ENCODE results near the gene ACTR3. TPM values are rescaled to one million over a fixed set of nuclear protein-coding genes. Genes with fewer than 3 reads are reported as not detected.

ACTR3 gene
- total and polyA plus RNA-seq, 8 donors: 10.3 to 112 (median 52.9) TPM

DNA sequence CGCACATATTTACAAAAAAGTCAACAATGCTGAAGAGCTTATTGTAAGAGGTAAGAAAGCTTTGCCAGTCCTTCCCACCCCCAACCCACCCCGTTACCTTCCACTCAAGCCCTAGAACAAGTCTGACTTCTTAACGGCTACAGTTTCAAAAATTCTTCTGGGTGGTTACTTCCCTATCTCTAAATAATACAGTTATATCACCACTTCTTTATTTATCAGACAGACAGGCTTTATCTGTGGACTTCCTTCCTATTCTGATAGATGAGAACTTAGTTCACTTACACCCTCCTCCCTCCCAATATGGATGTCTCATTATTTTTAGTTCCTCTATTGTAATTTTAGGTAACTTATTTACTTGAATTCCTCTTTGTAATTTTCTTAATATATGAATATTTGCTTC, 26.7 kb upstream of the ACTR3 start:
- TF ChIP-seq, protein P1, sequence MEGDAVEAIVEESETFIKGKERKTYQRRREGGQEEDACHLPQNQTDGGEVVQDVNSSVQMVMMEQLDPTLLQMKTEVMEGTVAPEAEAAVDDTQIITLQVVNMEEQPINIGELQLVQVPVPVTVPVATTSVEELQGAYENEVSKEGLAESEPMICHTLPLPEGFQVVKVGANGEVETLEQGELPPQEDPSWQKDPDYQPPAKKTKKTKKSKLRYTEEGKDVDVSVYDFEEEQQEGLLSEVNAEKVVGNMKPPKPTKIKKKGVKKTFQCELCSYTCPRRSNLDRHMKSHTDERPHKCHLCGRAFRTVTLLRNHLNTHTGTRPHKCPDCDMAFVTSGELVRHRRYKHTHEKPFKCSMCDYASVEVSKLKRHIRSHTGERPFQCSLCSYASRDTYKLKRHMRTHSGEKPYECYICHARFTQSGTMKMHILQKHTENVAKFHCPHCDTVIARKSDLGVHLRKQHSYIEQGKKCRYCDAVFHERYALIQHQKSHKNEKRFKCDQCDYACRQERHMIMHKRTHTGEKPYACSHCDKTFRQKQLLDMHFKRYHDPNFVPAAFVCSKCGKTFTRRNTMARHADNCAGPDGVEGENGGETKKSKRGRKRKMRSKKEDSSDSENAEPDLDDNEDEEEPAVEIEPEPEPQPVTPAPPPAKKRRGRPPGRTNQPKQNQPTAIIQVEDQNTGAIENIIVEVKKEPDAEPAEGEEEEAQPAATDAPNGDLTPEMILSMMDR (IDR thresholded peaks at IDR 0.05): no peak
- DNase-seq: no peak
- 62 to 75% methylated on average over 3 of the region's 3 CpGs for WGBS, 2 donors
- intact Hi-C loops (cut with DNase I): no loop called here
- H3K36me3 ChIP-seq: no peaks in the 10 kb centered on the region
- no peaks in the 10 kb centered on the region for H3K27me3 ChIP-seq
- no peak overlapping the region for H3K4me3 ChIP-seq
- H3K27ac ChIP-seq: no peak overlapping the region
- no peaks in the 10 kb centered on the region for H3K4me1 ChIP-seq
- ATAC-seq: peak in 1 of 4 donors; percentile 57
- no peak for FAIRE-seq
- no peaks in the 10 kb centered on the region for H3K9me3 ChIP-seq

DNA sequence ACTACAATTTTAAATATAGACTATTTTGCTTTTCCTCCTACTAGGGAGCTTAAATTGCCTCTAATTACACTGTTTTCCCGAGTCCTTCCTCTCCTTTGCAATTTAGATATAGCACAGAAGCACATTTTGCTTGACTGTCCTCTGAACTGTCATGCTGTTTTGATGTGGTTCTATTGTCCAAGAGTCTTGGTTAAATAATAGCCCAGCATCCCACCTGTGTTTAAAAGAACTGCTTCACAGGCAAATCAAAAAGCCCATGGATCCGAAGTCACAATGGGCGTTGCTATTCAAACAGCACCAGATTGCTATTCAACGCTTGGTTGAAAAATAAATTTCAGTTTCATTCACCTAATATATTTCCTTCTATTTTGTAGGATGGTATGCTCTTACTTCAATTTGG, 22.3 kb upstream of the ACTR3 start:
- TF ChIP-seq, protein P1 (IDR thresholded peaks at IDR 0.05): no peak
- FAIRE-seq (no peak), DNase-seq (no peak), ATAC-seq (no peak)
- Histone ChIP-seq H3K36me3 (no peaks in the 10 kb centered on the region), H3K4me1 (no peaks in the 10 kb centered on the region), H3K27me3 (no peaks in the 10 kb centered on the region), H3K9me3 (no peaks in the 10 kb centered on the region), H3K4me3 (no peak overlapping the region), H3K27ac (peak overlapping the region in 1 of 4 donors; percentile 4)
- WGBS, 2 donors: 54% methylated on average over 4 of the region's 4 CpGs
- intact Hi-C loops (cut with DNase I): no loop called here

DNA sequence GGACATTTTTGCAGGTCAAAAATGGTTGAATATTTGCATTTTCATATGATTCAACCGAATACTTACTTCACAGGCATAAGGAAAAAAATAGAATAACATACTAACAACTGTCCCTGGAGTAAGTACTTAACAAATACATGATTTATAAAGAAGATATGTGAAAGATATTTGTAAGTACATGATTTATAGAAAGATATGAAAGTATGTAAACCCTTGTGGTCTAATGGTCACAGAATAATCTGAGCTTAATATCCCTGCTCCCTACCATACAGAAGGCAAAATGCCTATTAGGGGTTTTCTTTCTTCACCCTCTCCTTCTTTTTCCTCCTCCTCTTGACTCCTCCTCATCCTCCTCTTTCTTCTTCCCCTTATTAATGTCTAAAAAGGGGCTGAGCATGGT, 20.6 kb upstream of the ACTR3 start:
- Histone ChIP-seq H3K27me3 (no peaks in the 10 kb centered on the region), H3K36me3 (no peaks in the 10 kb centered on the region), H3K4me1 (no peaks in the 10 kb centered on the region), H3K9me3 (no peaks in the 10 kb centered on the region), H3K4me3 (no peak overlapping the region), H3K27ac (no peak overlapping the region)
- intact Hi-C loops (cut with DNase I): no loop called here
- TF ChIP-seq, protein P1 (IDR thresholded peaks at IDR 0.05): no peak
- WGBS, 2 donors: 86 to 97% methylated on average over 1 of the region's 1 CpG
- no peak for FAIRE-seq
- no peak for ATAC-seq
- no peak for DNase-seq

DNA sequence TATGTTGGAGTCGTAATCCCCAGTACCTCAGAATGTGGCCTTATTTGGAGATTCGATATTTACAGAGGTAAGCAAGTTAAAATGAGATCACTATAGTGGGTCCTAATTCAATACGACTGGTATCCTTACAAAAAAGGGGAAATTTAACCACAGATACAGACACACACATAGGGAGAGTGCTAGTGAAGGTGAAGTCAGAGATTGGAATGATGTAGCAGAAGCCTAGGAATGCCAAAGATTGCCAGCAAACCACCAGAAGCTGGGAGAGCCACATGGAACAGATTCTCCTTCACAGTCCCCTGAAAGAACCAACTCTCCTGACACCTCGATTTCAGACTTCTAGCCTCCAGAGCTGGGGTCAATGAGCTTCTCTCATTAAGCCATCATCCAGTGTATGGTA, 17.7 kb upstream of the ACTR3 start:
- DNase-seq: no peak
- 74 to 84% methylated on average over 4 of the region's 4 CpGs for WGBS, 2 donors
- no peak for FAIRE-seq
- H3K4me3 ChIP-seq: no peak overlapping the region
- no peak overlapping the region for H3K27ac ChIP-seq
- intact Hi-C loops (cut with DNase I): no loop called here
- H3K4me1 ChIP-seq: peaks cover 0 to under 1% (median 0%) of the 10 kb centered on the region in 3 donors
- H3K9me3 ChIP-seq: no peaks in the 10 kb centered on the region
- ATAC-seq: no peak
- TF ChIP-seq, protein P1 (IDR thresholded peaks at IDR 0.05): no peak
- no peaks in the 10 kb centered on the region for H3K36me3 ChIP-seq
- H3K27me3 ChIP-seq: no peaks in the 10 kb centered on the region

DNA sequence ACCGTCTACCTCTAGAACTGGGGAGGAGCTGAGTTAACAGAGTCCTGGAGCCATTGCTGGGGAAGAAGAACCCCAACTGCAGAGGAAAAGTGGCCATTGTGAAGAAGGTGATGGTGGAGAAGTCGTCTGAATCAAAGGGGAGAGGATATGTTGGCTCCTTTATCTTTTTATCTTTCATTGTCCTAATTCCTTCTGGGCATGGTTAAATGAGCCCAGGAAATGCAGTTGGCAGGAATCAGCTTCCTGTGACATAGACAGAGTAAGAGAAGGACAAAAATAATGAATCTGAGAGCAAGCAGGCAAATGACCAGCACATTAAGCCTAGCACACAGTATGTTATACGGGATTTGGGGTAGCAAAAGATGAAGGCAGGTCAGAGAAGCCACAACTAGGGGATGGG, 16.0 kb upstream of the ACTR3 start:
- no peak for ATAC-seq
- Histone ChIP-seq H3K9me3 (no peaks in the 10 kb centered on the region), H3K4me1 (peaks cover 0 to 7% (median 0%) of the 10 kb centered on the region in 3 donors), H3K27me3 (no peaks in the 10 kb centered on the region), H3K36me3 (no peaks in the 10 kb centered on the region), H3K27ac (no peak overlapping the region), H3K4me3 (no peak overlapping the region)
- no peak for DNase-seq
- WGBS, 2 donors: 63 to 70% methylated on average over 3 of the region's 3 CpGs
- no peak for FAIRE-seq
- intact Hi-C loops (cut with DNase I): no loop called here
- TF ChIP-seq, protein P1 (IDR thresholded peaks at IDR 0.05): no peak

Measured in pancreas (tissue), 10 donors.